Activated CD8-positive, alpha-beta memory T cell treated with anti-CD3 and anti-CD28 coated beads, Interleukin-2, amount 10 ng/mL, durations not matched to agents 7 days and 5 days (primary cell): ENCODE results near the gene ZNF804B. TPM values are rescaled to one million over a fixed set of nuclear protein-coding genes. Genes with fewer than 3 reads are reported as not detected.

Experiments used
- ATAC-seq: fragments of 150-1000 bp; cut with Tn5 transposase; one replicate; pipeline ENCODE4 v1.10.0; 2021; ENCODE audit warnings: moderate library complexity
- CTCF ChIA-PET: fragments of 350-600 bp; sonication (Branson Sonifier 250); formaldehyde crosslinking; loops from one replicate; lab custom pipeline; 2021; ENCODE audit warnings: antibody characterized with exemption; lab: Charles Lee
- DNase-seq: peaks from one replicate; pipeline ENCODE4 v3.0.0-alpha.2; 2020
- H3K27ac Mint-ChIP-seq: one replicate; pipeline ENCODE4 v1.8.0; 2021; ENCODE audit warnings: mild to moderate bottlenecking, mixed read lengths
- H3K27me3 Mint-ChIP-seq: one replicate; pipeline ENCODE4 v1.8.0; 2021; ENCODE audit warnings: mixed read lengths
- H3K36me3 Mint-ChIP-seq: one replicate; pipeline ENCODE4 v1.8.0; 2021; ENCODE audit warnings: mild to moderate bottlenecking, mixed read lengths
- H3K4me1 Mint-ChIP-seq: one replicate; pipeline ENCODE4 v1.8.0; 2021; ENCODE audit warnings: mixed read lengths
- H3K4me3 Mint-ChIP-seq: one replicate; pipeline ENCODE4 v1.8.0; 2021; ENCODE audit warnings: mild to moderate bottlenecking, moderate library complexity, mixed read lengths
- H3K9me3 Mint-ChIP-seq: one replicate; pipeline ENCODE4 v1.8.0; 2022; ENCODE audit warnings: low read depth, mixed read lengths
- total RNA-seq, 2 experiments: library from RNA; stranded (reverse); gene quantifications; one replicate each; pipeline ENCODE4 v1.2.3, GENCODE V29; 2021

ZNF804B gene
- total RNA-seq, 2 experiments from 2014 or later = not detected

- Mint-ChIP-seq H3K9me3 (no peaks in the 10 kb centered on the region), H3K36me3 (no peaks in the 10 kb centered on the region), H3K4me3 (no peak overlapping the region), H3K27ac (no peak overlapping the region), H3K27me3 (no peaks in the 10 kb centered on the region), H3K4me1 (no peaks in the 10 kb centered on the region)
- ATAC-seq = no peak
- CTCF ChIA-PET = no interaction called here
- no peak for DNase-seq
Observed at GRCh38 chr7:88942815-88943501, 183.5 kb downstream of the ZNF804B start.

GRCh38 chr7:88951826-88952225 lies 192.3 kb downstream of the ZNF804B start:
- no peaks in the 10 kb centered on the region for H3K4me1 Mint-ChIP-seq
- no peak overlapping the region for H3K27ac Mint-ChIP-seq
- H3K4me3 Mint-ChIP-seq = no peak overlapping the region
- ATAC-seq (no peak), DNase-seq (no peak)
- no peaks in the 10 kb centered on the region for H3K36me3 Mint-ChIP-seq
- H3K9me3 Mint-ChIP-seq = no peaks in the 10 kb centered on the region
- H3K27me3 Mint-ChIP-seq = no peaks in the 10 kb centered on the region
- CTCF ChIA-PET = no interaction called here

- Mint-ChIP-seq H3K9me3 (no peaks in the 10 kb centered on the region), H3K27ac (no peak overlapping the region), H3K27me3 (no peaks in the 10 kb centered on the region), H3K36me3 (no peaks in the 10 kb centered on the region), H3K4me3 (no peak overlapping the region), H3K4me1 (no peaks in the 10 kb centered on the region)
- no peak for DNase-seq
- no peak for ATAC-seq
- CTCF ChIA-PET = no interaction called here
Observed at GRCh38 chr7:88964418-88964817, 204.9 kb downstream of the ZNF804B start.

- ATAC-seq (no peak), DNase-seq (no peak)
- Mint-ChIP-seq H3K9me3 (no peaks in the 10 kb centered on the region), H3K36me3 (no peaks in the 10 kb centered on the region), H3K4me3 (no peak overlapping the region), H3K27me3 (no peaks in the 10 kb centered on the region), H3K27ac (no peak overlapping the region), H3K4me1 (no peaks in the 10 kb centered on the region)
- CTCF ChIA-PET = no interaction called here
Observed at GRCh38 chr7:88965371-88965770, 205.9 kb downstream of the ZNF804B start.

- no peak for ATAC-seq
- DNase-seq = no peak
- CTCF ChIA-PET = no interaction called here
- H3K36me3 Mint-ChIP-seq = no peaks in the 10 kb centered on the region
- H3K4me3 Mint-ChIP-seq = no peak overlapping the region
- H3K27me3 Mint-ChIP-seq = no peaks in the 10 kb centered on the region
- H3K27ac Mint-ChIP-seq = no peak overlapping the region
- H3K4me1 Mint-ChIP-seq = no peaks in the 10 kb centered on the region
- no peaks in the 10 kb centered on the region for H3K9me3 Mint-ChIP-seq
Observed at GRCh38 chr7:88967432-88967831, 207.9 kb downstream of the ZNF804B start.

GRCh38 chr7:88969167-88969566 lies 209.7 kb downstream of the ZNF804B start:
- no peaks in the 10 kb centered on the region for H3K36me3 Mint-ChIP-seq
- CTCF ChIA-PET = no interaction called here
- no peaks in the 10 kb centered on the region for H3K9me3 Mint-ChIP-seq
- no peak for DNase-seq
- no peaks in the 10 kb centered on the region for H3K27me3 Mint-ChIP-seq
- H3K27ac Mint-ChIP-seq = no peak overlapping the region
- no peak overlapping the region for H3K4me3 Mint-ChIP-seq
- no peaks in the 10 kb centered on the region for H3K4me1 Mint-ChIP-seq
- no peak for ATAC-seq

- Mint-ChIP-seq H3K4me3 (no peak overlapping the region), H3K9me3 (no peaks in the 10 kb centered on the region), H3K27me3 (no peaks in the 10 kb centered on the region), H3K4me1 (no peaks in the 10 kb centered on the region), H3K36me3 (no peaks in the 10 kb centered on the region), H3K27ac (no peak overlapping the region)
- ATAC-seq = no peak
- DNase-seq = no peak
- CTCF ChIA-PET = no interaction called here
Observed at GRCh38 chr7:88985295-88985694, 225.8 kb downstream of the ZNF804B start.

- Mint-ChIP-seq H3K4me3 (no peak overlapping the region), H3K36me3 (no peaks in the 10 kb centered on the region), H3K27me3 (peaks cover 16% of the 10 kb centered on the region), H3K9me3 (no peaks in the 10 kb centered on the region), H3K4me1 (peaks cover 15% of the 10 kb centered on the region), H3K27ac (no peak overlapping the region)
- ATAC-seq (no peak), DNase-seq (no peak)
- CTCF ChIA-PET = no interaction called here
Observed at GRCh38 chr7:89001306-89001705, 241.8 kb downstream of the ZNF804B start.

- Mint-ChIP-seq H3K4me1 (peaks cover 15% of the 10 kb centered on the region), H3K9me3 (no peaks in the 10 kb centered on the region), H3K27ac (peak overlapping the region; percentile 83), H3K27me3 (peaks cover 6% of the 10 kb centered on the region), H3K4me3 (peak overlapping the region; percentile 73), H3K36me3 (no peaks in the 10 kb centered on the region)
- ATAC-seq (peak; percentile 93), DNase-seq (no peak)
- CTCF ChIA-PET = no interaction called here
Observed at GRCh38 chr7:89002981-89003956, 243.8 kb downstream of the ZNF804B start.

- CTCF ChIA-PET = no interaction called here
- Mint-ChIP-seq H3K9me3 (no peaks in the 10 kb centered on the region), H3K27ac (no peak overlapping the region), H3K4me1 (no peaks in the 10 kb centered on the region), H3K4me3 (no peak overlapping the region), H3K27me3 (no peaks in the 10 kb centered on the region), H3K36me3 (no peaks in the 10 kb centered on the region)
- DNase-seq = no peak
- no peak for ATAC-seq
Observed at GRCh38 chr7:89012016-89012415, 252.5 kb downstream of the ZNF804B start.

GRCh38 chr7:89017695-89018094 lies 258.2 kb downstream of the ZNF804B start:
- ATAC-seq (no peak), DNase-seq (no peak)
- no peaks in the 10 kb centered on the region for H3K4me1 Mint-ChIP-seq
- H3K9me3 Mint-ChIP-seq = peaks cover 2% of the 10 kb centered on the region
- no peaks in the 10 kb centered on the region for H3K36me3 Mint-ChIP-seq
- no peak overlapping the region for H3K27ac Mint-ChIP-seq
- H3K27me3 Mint-ChIP-seq = no peaks in the 10 kb centered on the region
- CTCF ChIA-PET = no interaction called here
- H3K4me3 Mint-ChIP-seq = no peak overlapping the region

GRCh38 chr7:89021741-89022140 lies 262.2 kb downstream of the ZNF804B start:
- H3K27me3 Mint-ChIP-seq = no peaks in the 10 kb centered on the region
- peaks cover 5% of the 10 kb centered on the region for H3K9me3 Mint-ChIP-seq
- no peaks in the 10 kb centered on the region for H3K4me1 Mint-ChIP-seq
- ATAC-seq (no peak), DNase-seq (no peak)
- no peaks in the 10 kb centered on the region for H3K36me3 Mint-ChIP-seq
- H3K4me3 Mint-ChIP-seq = no peak overlapping the region
- no peak overlapping the region for H3K27ac Mint-ChIP-seq
- CTCF ChIA-PET = no interaction called here

GRCh38 chr7:89023206-89023605 lies 263.7 kb downstream of the ZNF804B start:
- no peak for DNase-seq
- H3K4me3 Mint-ChIP-seq = no peak overlapping the region
- CTCF ChIA-PET = no interaction called here
- no peaks in the 10 kb centered on the region for H3K36me3 Mint-ChIP-seq
- H3K27me3 Mint-ChIP-seq = no peaks in the 10 kb centered on the region
- no peak for ATAC-seq
- H3K4me1 Mint-ChIP-seq = no peaks in the 10 kb centered on the region
- H3K9me3 Mint-ChIP-seq = peaks cover 3% of the 10 kb centered on the region
- no peak overlapping the region for H3K27ac Mint-ChIP-seq

- no peaks in the 10 kb centered on the region for H3K27me3 Mint-ChIP-seq
- H3K4me3 Mint-ChIP-seq = no peak overlapping the region
- DNase-seq = no peak
- H3K4me1 Mint-ChIP-seq = no peaks in the 10 kb centered on the region
- ATAC-seq = no peak
- peaks cover 3% of the 10 kb centered on the region for H3K9me3 Mint-ChIP-seq
- no peak overlapping the region for H3K27ac Mint-ChIP-seq
- H3K36me3 Mint-ChIP-seq = no peaks in the 10 kb centered on the region
- CTCF ChIA-PET = no interaction called here
Observed at GRCh38 chr7:89023877-89024276, 264.4 kb downstream of the ZNF804B start.
